ENCODE measurements around the gene DDIT4L.
A peak's percentile ranks its signal among the peaks of the same experiment; 100 is the strongest.

DDIT4L gene

GRCh38 chr4:100190643-100191600 lies 654 bp upstream of the DDIT4L start:
- H3K4me1 ChIP-seq = no peaks in the 10 kb centered on the region
- peaks cover 15% of the 10 kb centered on the region for H3K9me3 ChIP-seq
- peak overlapping the region; percentile 35; the same call in 1 of the 2 replicates for H3K4me2 ChIP-seq
- peak overlapping the region; percentile 61; the same call in 1 of the 2 replicates for H3K4me3 ChIP-seq
- H3K9ac ChIP-seq = no peak overlapping the region
- H3K27me3 ChIP-seq = peaks cover 35% of the 10 kb centered on the region
- no peaks in the 10 kb centered on the region for H4K20me1 ChIP-seq
- TF ChIP-seq Cebpa-rat (IDR thresholded peaks at IDR 0.05) = no peak
- H3K36me3 ChIP-seq = no peaks in the 10 kb centered on the region
- H3K27ac ChIP-seq = no peak overlapping the region

- Histone ChIP-seq H4K20me1 (no peaks in the 10 kb centered on the region), H3K4me2 (no peak overlapping the region), H3K27me3 (peaks cover 35% of the 10 kb centered on the region), H3K36me3 (no peaks in the 10 kb centered on the region), H3K9me3 (peaks cover 15% of the 10 kb centered on the region), H3K9ac (no peak overlapping the region), H3K4me3 (no peak overlapping the region), H3K27ac (no peak overlapping the region), H3K4me1 (no peaks in the 10 kb centered on the region)
- no peak for TF ChIP-seq Cebpa-rat (IDR thresholded peaks at IDR 0.05)
These were observed 1.4 kb downstream of the DDIT4L start for GRCh38 chr4:100188829-100189228.

- no peak for TF ChIP-seq Cebpa-rat (IDR thresholded peaks at IDR 0.05)
- no peak overlapping the region for H3K4me3 ChIP-seq
- H3K27me3 ChIP-seq = peaks cover 35% of the 10 kb centered on the region
- no peak overlapping the region for H3K4me2 ChIP-seq
- no peaks in the 10 kb centered on the region for H3K4me1 ChIP-seq
- H3K9ac ChIP-seq = no peak overlapping the region
- no peaks in the 10 kb centered on the region for H3K36me3 ChIP-seq
- peaks cover 15% of the 10 kb centered on the region for H3K9me3 ChIP-seq
- no peaks in the 10 kb centered on the region for H4K20me1 ChIP-seq
- H3K27ac ChIP-seq = no peak overlapping the region
These were observed 2.5 kb downstream of the DDIT4L start for GRCh38 chr4:100187781-100188180.

- no peaks in the 10 kb centered on the region for H4K20me1 ChIP-seq
- no peak for TF ChIP-seq Cebpa-rat (IDR thresholded peaks at IDR 0.05)
- no peak overlapping the region for H3K4me3 ChIP-seq
- no peaks in the 10 kb centered on the region for H3K9me3 ChIP-seq
- H3K27me3 ChIP-seq = peaks cover 11% of the 10 kb centered on the region
- no peak overlapping the region for H3K4me2 ChIP-seq
- no peak overlapping the region for H3K9ac ChIP-seq
- no peaks in the 10 kb centered on the region for H3K36me3 ChIP-seq
- H3K27ac ChIP-seq = no peak overlapping the region
- no peaks in the 10 kb centered on the region for H3K4me1 ChIP-seq
These were observed 5.5 kb downstream of the DDIT4L start for GRCh38 chr4:100184787-100185186.

DNA sequence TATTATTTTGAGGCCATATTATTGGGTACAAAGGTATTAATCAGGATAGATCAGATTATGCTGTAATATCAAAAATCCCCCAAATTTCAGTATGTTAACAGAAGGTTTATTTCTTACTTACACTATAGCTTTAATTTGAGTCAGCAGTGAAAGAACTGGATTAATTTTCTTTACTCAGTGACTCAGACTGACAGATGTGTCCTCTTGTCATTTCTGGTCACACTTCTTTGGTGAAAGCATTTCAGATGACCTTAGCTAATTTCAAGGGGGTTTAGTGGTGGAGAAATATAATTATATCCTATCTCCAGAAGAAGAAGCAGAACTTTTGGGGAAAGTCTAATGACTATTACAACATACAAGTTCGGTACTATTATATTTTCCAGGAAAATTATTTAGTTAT lies 12.4 kb downstream of the DDIT4L start:
- Histone ChIP-seq H3K4me2 (no peak overlapping the region), H3K9ac (no peak overlapping the region), H3K27me3 (no peaks in the 10 kb centered on the region), H3K4me1 (no peaks in the 10 kb centered on the region), H3K4me3 (no peak overlapping the region), H3K36me3 (no peaks in the 10 kb centered on the region), H3K9me3 (no peaks in the 10 kb centered on the region), H3K27ac (no peak overlapping the region), H4K20me1 (no peaks in the 10 kb centered on the region)
- TF ChIP-seq Cebpa-rat (IDR thresholded peaks at IDR 0.05) = no peak

- no peaks in the 10 kb centered on the region for H3K4me1 ChIP-seq
- H3K27ac ChIP-seq = no peak overlapping the region
- H3K36me3 ChIP-seq = no peaks in the 10 kb centered on the region
- no peak overlapping the region for H3K9ac ChIP-seq
- no peak overlapping the region for H3K4me2 ChIP-seq
- H3K27me3 ChIP-seq = no peaks in the 10 kb centered on the region
- peaks cover 2% of the 10 kb centered on the region; the same call in 1 of the 2 replicates for H3K9me3 ChIP-seq
- no peak overlapping the region for H3K4me3 ChIP-seq
- H4K20me1 ChIP-seq = no peaks in the 10 kb centered on the region
- TF ChIP-seq Cebpa-rat (IDR thresholded peaks at IDR 0.05) = no peak
These were observed 13.1 kb downstream of the DDIT4L start for GRCh38 chr4:100177126-100177525.

- TF ChIP-seq Cebpa-rat (IDR thresholded peaks at IDR 0.05) = no peak
- no peaks in the 10 kb centered on the region for H3K36me3 ChIP-seq
These were observed 14.4 kb downstream of the DDIT4L start for GRCh38 chr4:100175858-100176257.

GRCh38 chr4:100174985-100175383 lies 15.3 kb downstream of the DDIT4L start:
- Histone ChIP-seq H3K27me3 (no peaks in the 10 kb centered on the region), H3K4me2 (no peak overlapping the region)

More at GRCh38 chr4:100175858-100176257, 14.4 kb downstream of the DDIT4L start:
- no peak overlapping the region for H3K4me2 ChIP-seq
- H4K20me1 ChIP-seq = no peaks in the 10 kb centered on the region
- H3K27me3 ChIP-seq = no peaks in the 10 kb centered on the region
- H3K9ac ChIP-seq = no peak overlapping the region
- no peak overlapping the region for H3K27ac ChIP-seq
- peaks cover 6% of the 10 kb centered on the region for H3K4me1 ChIP-seq
- H3K4me3 ChIP-seq = no peak overlapping the region
- H3K9me3 ChIP-seq = peaks cover 11% of the 10 kb centered on the region

DNA sequence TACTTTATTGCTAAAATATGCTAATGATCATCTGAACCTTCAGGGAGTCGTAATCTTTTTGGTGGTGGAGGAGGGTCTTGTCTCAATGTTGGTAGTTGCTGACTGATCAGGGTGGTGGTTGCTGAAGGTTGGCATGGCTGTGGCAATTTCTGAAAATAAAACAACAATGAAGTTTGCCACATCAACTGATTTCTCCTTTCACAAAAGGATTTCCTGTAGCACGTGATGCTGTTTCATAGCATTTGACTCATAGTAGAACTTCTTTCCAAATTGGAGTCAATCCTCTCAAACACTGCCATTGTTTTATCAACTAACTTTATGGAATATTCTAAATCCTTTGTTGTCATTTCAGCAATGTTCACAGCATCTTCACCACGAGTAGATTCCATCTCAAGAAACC lies 19.3 kb downstream of the DDIT4L start:
- H3K9ac ChIP-seq = no peak overlapping the region
- no peaks in the 10 kb centered on the region for H3K36me3 ChIP-seq
- TF ChIP-seq Cebpa-rat (IDR thresholded peaks at IDR 0.05) = no peak
- H4K20me1 ChIP-seq = no peaks in the 10 kb centered on the region
- H3K4me3 ChIP-seq = no peak overlapping the region
- H3K4me2 ChIP-seq = peak overlapping the region; percentile 29
- H3K27me3 ChIP-seq = no peaks in the 10 kb centered on the region
- no peak overlapping the region for H3K27ac ChIP-seq
- H3K9me3 ChIP-seq = peaks cover 43% of the 10 kb centered on the region
- H3K4me1 ChIP-seq = peaks cover 42% of the 10 kb centered on the region

More at GRCh38 chr4:100174985-100175383, 15.3 kb downstream of the DDIT4L start:
- TF ChIP-seq Cebpa-rat (IDR thresholded peaks at IDR 0.05) = no peak
- H3K36me3 ChIP-seq = no peaks in the 10 kb centered on the region
- H3K9ac ChIP-seq = no peak overlapping the region
- H3K4me3 ChIP-seq = no peak overlapping the region
- H4K20me1 ChIP-seq = no peaks in the 10 kb centered on the region
- peaks cover 14% of the 10 kb centered on the region for H3K4me1 ChIP-seq
- H3K9me3 ChIP-seq = peaks cover 18% of the 10 kb centered on the region
- H3K27ac ChIP-seq = no peak overlapping the region
